ENCODE measurements around the gene EFNA5.

EFNA5 gene

DNA sequence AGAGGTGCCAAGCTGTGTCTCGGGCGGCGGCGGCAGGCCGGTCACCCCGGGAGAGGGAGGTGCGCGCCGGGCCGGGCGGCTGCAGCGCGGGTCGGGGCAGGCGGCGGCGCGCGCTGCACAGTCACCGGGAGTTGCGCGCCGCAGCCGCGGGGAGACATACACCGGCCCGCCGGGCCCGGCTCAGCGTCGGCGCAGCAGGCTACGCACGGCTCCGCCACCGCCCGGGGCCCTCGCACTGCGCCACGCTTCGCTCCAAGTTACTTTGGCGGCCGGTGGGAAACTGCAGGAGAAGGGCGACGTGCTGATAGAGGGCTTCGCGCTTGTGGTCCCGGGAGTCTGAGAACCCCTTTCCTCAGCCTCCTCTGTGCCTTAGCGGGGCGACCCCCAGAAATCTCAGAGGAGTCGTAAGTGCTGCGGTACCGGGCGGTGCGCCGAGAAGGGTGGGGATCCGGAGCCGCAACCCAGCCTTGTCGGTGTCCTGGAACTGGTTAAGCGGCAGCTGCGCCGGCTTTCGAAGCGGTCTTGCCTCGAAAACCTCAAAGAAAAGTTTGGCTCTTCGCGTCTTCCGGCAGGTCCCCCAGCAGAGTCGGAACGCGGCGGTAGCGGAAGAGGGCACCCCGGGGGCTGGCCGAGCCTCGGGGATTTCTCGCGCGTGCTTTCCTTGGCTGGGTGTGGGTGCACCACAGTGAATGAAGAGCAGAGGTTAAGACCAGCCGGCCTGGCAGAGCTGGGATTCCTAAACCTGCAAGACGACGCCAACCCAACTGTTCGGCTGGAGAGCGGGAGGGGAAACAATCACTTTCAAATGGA, at the start of gene EFNA5:
EFNA5 (minus strand) TSS at position 6 of the 810 bp plus-strand sequence.
- DNase-seq, result peak; percentile 20 to 22

DNA sequence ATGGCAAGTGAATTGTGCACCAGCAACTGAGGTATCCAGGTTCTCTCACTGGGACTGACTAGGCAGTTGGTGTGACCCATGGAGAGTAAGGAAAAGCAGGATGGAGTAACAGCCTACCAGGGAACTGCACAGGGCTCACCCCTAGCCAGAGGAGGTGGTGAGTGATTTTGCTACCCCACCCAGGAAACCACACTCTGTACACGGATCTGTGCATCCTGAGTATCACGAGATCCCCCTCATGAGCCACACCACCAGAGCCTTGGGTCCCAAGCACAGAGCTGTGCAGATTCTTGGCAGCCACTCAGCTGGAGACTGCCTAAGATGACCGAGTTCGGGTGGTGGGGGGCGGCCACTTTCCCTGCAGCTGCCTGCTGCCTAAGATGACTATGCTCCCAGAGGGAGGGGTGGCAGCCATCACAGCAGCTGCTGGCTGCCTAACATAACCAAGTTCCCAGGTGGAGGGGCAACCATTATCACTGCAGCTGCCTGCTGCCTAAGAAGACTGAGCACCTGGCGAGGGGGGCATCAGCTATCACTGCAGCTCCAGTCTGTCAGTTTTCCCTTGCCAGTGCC, 48.4 kb upstream of the EFNA5 start:
- DNase-seq, result no peak

- no peak for DNase-seq
Measured at GRCh38 chr5:107717816-107718215, 47.1 kb upstream of the EFNA5 start.

- no peak for DNase-seq
Measured at GRCh38 chr5:107713228-107713627, 42.5 kb upstream of the EFNA5 start.

DNA sequence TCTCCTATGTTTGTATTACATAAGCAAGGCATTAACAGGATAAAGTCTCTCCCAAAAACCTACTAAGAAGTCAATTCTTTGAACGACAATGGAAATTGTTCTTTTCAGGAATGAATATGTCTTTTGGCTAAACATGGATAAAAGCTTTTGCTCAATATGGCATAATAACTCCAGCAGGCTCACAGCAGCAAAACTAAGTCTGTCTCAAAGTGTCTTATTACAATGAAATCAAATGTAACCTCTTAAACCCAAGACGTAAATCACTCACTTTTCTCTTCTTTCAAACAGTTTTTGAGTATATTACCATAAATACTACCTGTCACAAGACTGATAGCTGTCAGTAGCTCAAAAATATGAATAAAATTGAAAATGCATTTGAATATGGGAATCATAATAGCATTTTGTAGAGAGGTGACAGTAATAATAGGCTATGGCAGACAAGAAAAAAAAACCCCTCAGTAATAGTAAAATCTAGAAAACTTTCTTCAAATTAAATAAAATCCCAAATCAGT, 41.7 kb upstream of the EFNA5 start:
- no peak for DNase-seq

GRCh38 chr5:107705402-107706014, 34.8 kb upstream of the EFNA5 start:
- DNase-seq, result peak in 1 of 2 experiments; percentile 48

DNA sequence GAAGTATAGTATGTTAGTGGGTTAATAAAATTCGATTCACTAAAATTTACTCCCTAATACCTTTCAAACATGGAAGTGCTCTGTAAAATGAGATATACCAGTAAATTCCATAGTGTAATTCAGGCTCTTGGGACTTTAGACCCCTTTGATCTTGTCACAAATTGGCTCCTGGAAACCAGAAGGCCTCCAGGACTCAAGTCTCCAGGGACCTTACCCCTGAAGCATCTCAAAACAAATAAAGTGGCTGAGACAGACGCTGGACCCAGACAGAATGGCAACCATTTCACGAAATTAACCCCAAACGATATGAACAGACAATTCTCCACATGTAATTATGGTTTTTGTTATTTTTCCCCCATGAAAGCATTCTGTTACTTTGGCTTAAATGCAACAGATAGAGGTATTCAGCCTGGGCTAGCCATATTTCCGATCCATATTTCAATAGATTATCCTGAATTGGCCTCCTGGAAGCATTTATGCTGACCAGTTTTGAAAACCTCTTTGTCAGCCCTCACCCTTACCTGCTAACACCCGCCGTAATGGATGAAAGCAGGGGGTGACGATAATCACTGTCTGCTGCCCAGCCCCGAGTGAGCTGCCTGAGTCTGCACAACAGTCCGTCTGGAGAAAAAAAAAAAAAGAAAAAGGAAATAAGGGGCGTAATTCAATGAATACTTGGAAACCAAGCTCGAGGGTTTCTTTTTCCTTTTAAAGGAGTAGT, 34.1 kb upstream of the EFNA5 start:
- DNase-seq, result peak; percentile 48 to 71

DNA sequence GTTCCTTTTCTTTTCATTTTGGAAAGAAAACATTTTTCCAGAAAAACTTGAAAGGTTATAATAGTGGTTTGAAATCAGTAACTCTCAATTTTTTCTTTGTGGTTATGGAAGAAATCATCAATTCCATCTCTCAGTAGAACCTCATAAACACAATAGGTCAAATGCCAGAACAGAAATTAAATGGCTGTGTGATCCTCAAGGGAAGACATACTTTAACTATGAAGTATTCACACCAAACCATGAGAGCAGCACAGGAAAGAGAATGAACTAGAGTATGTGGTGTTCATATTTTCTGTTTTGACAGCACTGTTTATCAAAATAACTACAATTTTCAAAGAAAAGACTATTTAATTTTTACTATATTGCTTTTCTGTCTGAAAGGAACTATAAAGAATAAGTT, 29.7 kb upstream of the EFNA5 start:
- no peak for DNase-seq

DNA sequence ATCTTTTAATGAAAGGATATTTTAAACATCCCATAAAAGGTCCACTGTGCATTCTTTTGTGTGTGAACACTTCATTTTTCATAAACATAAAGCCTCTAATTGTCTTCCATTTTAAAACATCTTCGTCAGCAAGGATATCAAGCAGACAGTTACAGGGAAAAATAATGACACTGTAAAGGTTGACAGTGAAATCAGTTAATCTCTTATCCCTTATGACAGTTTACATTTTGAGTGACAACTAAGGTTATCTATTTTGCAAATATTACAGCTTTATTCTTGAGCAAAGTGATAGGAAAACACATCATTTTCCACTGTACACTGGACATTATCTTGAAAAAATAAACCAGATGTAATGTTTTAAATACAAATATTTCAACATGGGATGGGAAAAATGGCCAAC, 28.7 kb upstream of the EFNA5 start:
- DNase-seq, result no peak

GRCh38 chr5:107698286-107698685, 27.5 kb upstream of the EFNA5 start:
- no peak for DNase-seq

DNA sequence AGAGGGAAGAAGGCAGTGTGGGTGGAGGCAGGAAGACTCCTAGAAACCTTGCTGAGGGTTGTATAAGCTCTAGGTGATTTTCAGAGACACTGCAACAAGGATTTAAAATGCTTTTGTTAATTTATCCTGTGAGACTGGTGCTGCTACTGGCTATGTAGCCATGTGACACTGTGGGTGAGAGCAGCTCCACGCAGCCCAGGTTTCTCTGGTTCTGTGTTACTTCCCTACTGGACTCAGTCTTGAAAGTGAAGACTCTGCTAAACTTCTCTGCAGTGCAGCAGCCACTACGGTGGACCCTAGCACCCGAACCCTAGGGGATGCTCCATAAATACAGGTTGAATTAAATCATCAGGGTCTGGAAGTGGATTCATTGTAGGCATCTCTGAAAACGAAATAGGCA, 25.8 kb upstream of the EFNA5 start:
- no peak for DNase-seq

GRCh38 chr5:107696080-107696479, 25.3 kb upstream of the EFNA5 start:
- no peak for DNase-seq

- DNase-seq, result no peak
Measured at GRCh38 chr5:107687937-107688336, 17.2 kb upstream of the EFNA5 start.

DNA sequence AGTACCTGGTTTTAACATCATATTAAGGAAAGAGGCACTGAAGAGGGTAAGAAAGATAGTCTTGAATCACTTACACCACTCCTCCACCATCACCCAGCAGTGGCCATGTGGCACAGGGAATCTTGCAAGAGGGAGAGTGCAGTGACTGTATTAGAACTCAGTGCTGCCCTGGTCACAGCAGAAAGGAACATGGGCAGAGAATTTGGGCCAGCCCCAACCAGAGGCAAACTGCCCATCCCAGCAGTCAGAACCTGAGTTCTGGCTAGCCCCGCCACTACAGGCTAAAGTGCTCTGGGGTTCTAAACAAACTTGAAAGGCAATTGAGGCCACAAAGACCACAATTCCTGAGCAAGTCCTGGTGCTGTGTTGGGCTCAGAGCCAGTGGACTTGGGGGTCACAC, 16.7 kb upstream of the EFNA5 start:
- no peak for DNase-seq

- no peak for DNase-seq
Measured at GRCh38 chr5:107682533-107682932, 11.8 kb upstream of the EFNA5 start.

- DNase-seq, result no peak
Measured at GRCh38 chr5:107680799-107681198, 10.1 kb upstream of the EFNA5 start.

DNA sequence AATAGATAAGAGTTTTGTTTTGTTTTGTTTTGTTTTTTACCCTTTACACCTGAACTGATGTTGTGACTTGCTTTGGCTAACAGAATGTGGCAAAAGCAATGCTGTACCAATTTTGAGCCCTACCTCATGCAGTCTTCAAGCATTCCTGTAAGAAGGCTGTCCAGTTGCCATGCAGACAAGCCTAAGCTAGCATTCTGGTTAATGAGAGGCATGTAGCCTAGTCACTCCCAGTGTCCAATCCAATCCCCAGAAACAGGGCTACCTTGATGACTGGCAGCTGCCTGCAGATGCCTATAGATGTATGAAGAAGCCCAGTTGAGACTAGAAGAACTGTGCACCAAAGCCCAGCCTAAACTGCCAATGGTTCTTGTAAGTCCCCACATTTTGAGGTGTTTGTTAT, 9.4 kb upstream of the EFNA5 start:
- DNase-seq, result no peak

DNA sequence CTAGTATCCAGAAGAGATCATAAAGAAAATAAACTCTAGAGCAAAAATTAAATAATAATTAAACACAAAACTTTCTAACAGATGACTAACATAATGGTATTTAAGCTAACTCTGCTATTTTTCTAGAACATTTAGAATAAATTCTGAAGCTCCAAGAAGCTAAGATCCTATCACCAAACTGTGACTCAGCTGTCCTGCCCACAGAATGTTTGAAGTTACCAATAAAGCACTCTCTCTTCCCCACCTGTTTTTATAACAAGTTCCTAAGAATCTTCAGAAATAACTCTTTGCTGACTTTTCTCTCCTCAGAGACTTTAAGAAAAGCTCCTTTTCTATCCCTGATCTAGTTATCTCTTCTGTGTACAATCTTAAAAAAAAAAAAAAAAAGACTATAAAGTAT, 6.0 kb upstream of the EFNA5 start:
- DNase-seq, result no peak

GRCh38 chr5:107675201-107675600, 4.5 kb upstream of the EFNA5 start:
- DNase-seq, result no peak

- DNase-seq, result no peak
Measured at GRCh38 chr5:107674655-107675054, 3.9 kb upstream of the EFNA5 start.

- DNase-seq, result peak; percentile 63 to 74
Measured at GRCh38 chr5:107673368-107674136, 2.8 kb upstream of the EFNA5 start.

GRCh38 chr5:107673039-107673367, 2.3 kb upstream of the EFNA5 start:
- DNase-seq, result peak in 1 of 2 experiments; percentile 14

Data from NCI-H1930 (cell line).